Naive thymus-derived CD4-positive, alpha-beta T cell (primary cell): ENCODE results near the gene ITGA3. TPM values are rescaled to one million over a fixed set of nuclear protein-coding genes. Genes with fewer than 3 reads are reported as not detected.

Source experiments
- ATAC-seq: fragments of 150-1000 bp; cut with Tn5 transposase; 2 replicates; pipeline ENCODE4 v1.10.0; 2021; ENCODE audit warnings: mild to moderate bottlenecking, moderate library complexity
- CTCF ChIA-PET: fragments of 350-600 bp; sonication (Branson Sonifier 250); formaldehyde crosslinking; loops from one replicate; lab custom pipeline; 2021; ENCODE audit warnings: antibody characterized with exemption; lab: Charles Lee
- POLR2A ChIA-PET: fragments of 350-600 bp; sonication (Branson Sonifier 250); formaldehyde crosslinking; loops from one replicate; lab custom pipeline; 2021; ENCODE audit warnings: antibody characterized with exemption, inconsistent platforms; lab: Charles Lee
- DNase-seq, 9 donors: peaks; one replicate each; pipeline versions ENCODE4 v3.0.0 to v3.0.0-alpha.2; 2020 to 2022; ENCODE audit warnings: mixed read lengths in 1 of 9
- H3K27ac ChIP-seq: one replicate; pipeline ENCODE4 v1.7.0; 2013; ENCODE audit warnings: mild to moderate bottlenecking, low read depth, low read length, moderate library complexity
- H3K27me3 ChIP-seq, 2 donors: one replicate each; pipeline ENCODE4 v1.7.0; 2013; ENCODE audit warnings: low read length in 2 of 2, mild to moderate bottlenecking in 2 of 2, moderate library complexity in 2 of 2; ENCODE audit not compliant: control insufficient read depth in 2 of 2, insufficient read depth in 2 of 2
- H3K36me3 ChIP-seq, 3 experiments: 1 replicate in 2 of 3; 2 replicates in 1 of 3; pipeline ENCODE4 v1.7.0; 2013; ENCODE audit warnings: low read length in 3 of 3, mild to moderate bottlenecking in 3 of 3, moderate library complexity in 1 of 3; ENCODE audit not compliant: insufficient read depth in 3 of 3, control insufficient read depth in 2 of 3
- H3K4me1 ChIP-seq, 2 donors: one replicate each; pipeline ENCODE4 v1.7.0; 2013; ENCODE audit warnings: low read length in 2 of 2, mild to moderate bottlenecking in 2 of 2, moderate library complexity in 1 of 2; ENCODE audit not compliant: control insufficient read depth in 2 of 2, insufficient read depth in 2 of 2
- H3K4me3 ChIP-seq: 2 replicates; pipeline ENCODE4 v1.7.0; 2013; ENCODE audit warnings: mild to moderate bottlenecking, low read length
- H3K9me3 ChIP-seq, 3 experiments: 1 replicate in 2 of 3; 2 replicates in 1 of 3; pipeline ENCODE4 v1.7.0; 2013; ENCODE audit warnings: low read length in 3 of 3; ENCODE audit not compliant: control insufficient read depth in 2 of 3
- H3K27ac Mint-ChIP-seq, 9 donors: one replicate each; pipeline ENCODE4 v1.8.0; 2020 to 2022; ENCODE audit warnings: mixed read lengths in 9 of 9, mild to moderate bottlenecking in 8 of 9, moderate library complexity in 5 of 9, inconsistent platforms in 2 of 9
- H3K27me3 Mint-ChIP-seq, 5 donors: one replicate each; pipeline ENCODE4 v1.8.0; 2021 to 2022; ENCODE audit warnings: mixed read lengths in 5 of 5, mild to moderate bottlenecking in 1 of 5
- H3K36me3 Mint-ChIP-seq, 5 donors: one replicate each; pipeline ENCODE4 v1.8.0; 2020 to 2022; ENCODE audit warnings: mixed read lengths in 5 of 5, mild to moderate bottlenecking in 3 of 5, inconsistent platforms in 1 of 5
- H3K4me1 Mint-ChIP-seq, 7 donors: one replicate each; pipeline ENCODE4 v1.8.0; 2020 to 2022; ENCODE audit warnings: mixed read lengths in 7 of 7, mild to moderate bottlenecking in 3 of 7, inconsistent platforms in 1 of 7
- H3K4me3 Mint-ChIP-seq, 10 donors: one replicate each; pipeline ENCODE4 v1.8.0; 2020 to 2022; ENCODE audit warnings: mild to moderate bottlenecking in 10 of 10, mixed read lengths in 10 of 10, moderate library complexity in 6 of 10, inconsistent platforms in 2 of 10
- H3K9me3 Mint-ChIP-seq, 11 donors: one replicate each; pipeline ENCODE4 v1.8.0; 2020 to 2022; ENCODE audit warnings: mixed read lengths in 11 of 11, mild to moderate bottlenecking in 4 of 11, inconsistent platforms in 1 of 11, moderate library complexity in 1 of 11
- intact Hi-C, 2 donors: fragments of 100-400 bp; cut with micrococcal nuclease; formaldehyde crosslinking; loops; one replicate each; pipeline ENCODE4 v1.15.1; 2023
- polyA plus RNA-seq, 2 donors: library from polyadenylated mRNA; unstranded; fragments of 300-500 nt; fragmentation: Illumina TruSeq; gene quantifications; one replicate each; pipeline ENCODE4 v1.2.3, GENCODE V29; 2021
- total RNA-seq, 6 experiments: library from RNA in 5 of 6; stranded (reverse) in 5 of 6; gene quantifications; 1 replicate in 5 of 6; 2 replicates in 1 of 6; pipeline ENCODE4 v1.2.3 and lab custom pipeline; 2021 to 2026

The ITGA3 gene
- total and polyA plus RNA-seq, 7 experiments from 2014 or later = 1.4 to 14.6 (median 5.4) TPM

DNA sequence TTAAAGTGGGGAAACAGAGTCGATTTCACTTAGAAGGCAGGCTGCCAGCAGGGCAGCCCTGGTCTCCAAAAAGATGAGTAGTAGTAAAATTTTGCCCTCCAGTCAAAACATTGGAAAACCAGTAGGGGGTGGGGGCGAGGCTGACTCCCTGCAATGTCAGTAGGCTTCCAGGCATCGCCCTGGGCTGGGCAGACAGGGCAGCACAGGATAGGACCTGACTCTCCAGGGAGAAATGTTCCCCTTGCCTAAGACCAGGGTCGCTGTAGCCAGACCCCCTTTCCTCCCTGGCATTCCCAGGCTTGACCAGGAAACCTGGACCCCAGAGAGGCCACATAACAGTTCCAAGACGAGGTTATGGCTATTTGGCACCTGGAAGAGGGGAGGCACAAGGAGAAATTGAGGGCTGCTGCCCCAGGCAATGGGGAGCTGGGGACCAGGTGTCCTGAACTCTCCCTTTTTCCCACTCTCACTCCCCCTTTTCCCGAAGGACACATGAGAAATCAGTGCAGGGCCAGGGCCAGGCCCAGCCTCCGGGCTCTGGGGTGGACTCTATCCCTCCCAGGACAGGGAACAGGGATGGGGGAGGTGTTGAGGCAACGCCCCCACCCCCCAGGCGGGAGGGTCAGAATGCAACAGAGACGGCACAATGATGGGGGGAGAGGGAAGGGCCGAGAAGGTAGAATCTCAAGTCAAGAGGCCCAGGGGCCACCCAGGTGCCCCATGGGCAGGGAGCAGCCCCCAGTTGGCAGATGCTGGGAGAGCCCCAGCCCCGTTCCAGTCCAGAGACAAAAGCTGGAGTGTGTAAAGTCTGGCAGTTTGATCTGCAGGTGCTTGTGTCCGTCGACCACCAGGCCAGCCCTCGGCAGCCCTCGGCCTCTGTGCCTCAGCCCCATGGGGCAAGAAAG lies 78.5 kb downstream of the ITGA3 start:
- ChIA-PET POLR2A (no interaction called here), CTCF (no interaction called here)
- no peak overlapping the region for H3K27ac ChIP-seq
- no peak for ATAC-seq
- H3K27me3 ChIP-seq = no peaks in the 10 kb centered on the region
- Mint-ChIP-seq H3K4me3 (no peak overlapping the region), H3K27ac (no peak overlapping the region), H3K27me3 (peaks cover 0 to 12% (median 8%) of the 10 kb centered on the region in 5 donors), H3K4me1 (peaks cover 11 to 46% (median 24%) of the 10 kb centered on the region in 7 donors), H3K36me3 (peaks cover 0 to 36% (median 18%) of the 10 kb centered on the region in 5 donors), H3K9me3 (peaks cover 0 to 4% (median 0%) of the 10 kb centered on the region in 11 donors)
- peaks cover 19 to 54% (median 20%) of the 10 kb centered on the region in 3 experiments for H3K36me3 ChIP-seq
- no peak for DNase-seq
- intact Hi-C loops = no loop called here
- no peak overlapping the region for H3K4me3 ChIP-seq
- H3K9me3 ChIP-seq = no peaks in the 10 kb centered on the region
- peaks cover 4 to 16% of the 10 kb centered on the region in 2 donors for H3K4me1 ChIP-seq

DNA sequence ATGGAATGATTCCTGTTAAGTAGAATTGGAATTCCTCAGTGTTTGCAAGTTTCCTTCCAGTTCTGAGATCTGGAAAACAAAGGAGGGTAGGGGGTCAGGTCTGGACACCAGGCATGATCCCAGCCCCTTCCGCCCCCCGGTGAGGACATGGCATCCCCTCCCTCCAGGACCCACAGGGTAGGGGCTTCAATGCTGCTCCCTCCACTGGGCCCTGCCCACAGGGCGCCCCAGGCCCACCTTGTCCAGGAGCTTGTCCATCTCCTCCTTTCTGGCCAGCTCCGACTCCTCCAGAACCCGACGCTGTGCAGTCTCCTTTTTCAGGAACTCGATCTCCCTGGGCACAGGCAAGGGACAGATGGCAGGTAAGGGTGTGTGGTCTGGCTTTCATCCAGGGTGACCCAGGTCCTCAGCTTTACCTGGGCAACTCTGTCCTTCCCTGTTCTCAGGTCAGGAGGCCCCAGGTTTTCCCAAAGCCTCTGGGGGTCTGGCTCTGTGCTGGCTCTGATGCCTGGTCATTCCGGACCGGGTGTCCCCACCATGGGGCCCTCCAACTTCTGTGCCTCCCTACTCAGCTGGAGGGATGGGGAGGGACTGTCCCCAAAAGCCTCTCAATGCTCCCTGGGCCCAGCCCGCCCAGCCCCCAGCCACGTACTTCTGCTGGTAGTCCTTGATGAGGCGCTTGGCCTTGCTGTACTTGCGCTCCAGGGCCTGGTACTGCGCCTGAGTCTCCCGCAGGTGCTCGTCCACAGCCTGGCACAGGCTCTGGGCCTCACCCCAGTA lies 79.6 kb downstream of the ITGA3 start:
- ChIA-PET CTCF (interaction anchor here (1.9 kb wide), 1 partner anchor 42 kb away, joined by 5 read pairs; no protein-coding TSS in a partner anchor), POLR2A (no interaction called here)
- Mint-ChIP-seq H3K27ac (no peak overlapping the region), H3K36me3 (peaks cover 0 to 44% (median 26%) of the 10 kb centered on the region in 5 donors), H3K27me3 (peaks cover 0 to 12% (median 6%) of the 10 kb centered on the region in 5 donors), H3K9me3 (peaks cover 0 to 2% (median 0%) of the 10 kb centered on the region in 11 donors), H3K4me1 (peaks cover 20 to 55% (median 33%) of the 10 kb centered on the region in 7 donors), H3K4me3 (no peak overlapping the region)
- intact Hi-C loops = no loop called here
- Histone ChIP-seq H3K9me3 (no peaks in the 10 kb centered on the region), H3K36me3 (peaks cover 22 to 60% (median 25%) of the 10 kb centered on the region in 3 experiments), H3K27ac (no peak overlapping the region), H3K27me3 (no peaks in the 10 kb centered on the region), H3K4me3 (no peak overlapping the region), H3K4me1 (peaks cover 14 to 22% of the 10 kb centered on the region in 2 donors)
- no peak for DNase-seq
- ATAC-seq = no peak

DNA sequence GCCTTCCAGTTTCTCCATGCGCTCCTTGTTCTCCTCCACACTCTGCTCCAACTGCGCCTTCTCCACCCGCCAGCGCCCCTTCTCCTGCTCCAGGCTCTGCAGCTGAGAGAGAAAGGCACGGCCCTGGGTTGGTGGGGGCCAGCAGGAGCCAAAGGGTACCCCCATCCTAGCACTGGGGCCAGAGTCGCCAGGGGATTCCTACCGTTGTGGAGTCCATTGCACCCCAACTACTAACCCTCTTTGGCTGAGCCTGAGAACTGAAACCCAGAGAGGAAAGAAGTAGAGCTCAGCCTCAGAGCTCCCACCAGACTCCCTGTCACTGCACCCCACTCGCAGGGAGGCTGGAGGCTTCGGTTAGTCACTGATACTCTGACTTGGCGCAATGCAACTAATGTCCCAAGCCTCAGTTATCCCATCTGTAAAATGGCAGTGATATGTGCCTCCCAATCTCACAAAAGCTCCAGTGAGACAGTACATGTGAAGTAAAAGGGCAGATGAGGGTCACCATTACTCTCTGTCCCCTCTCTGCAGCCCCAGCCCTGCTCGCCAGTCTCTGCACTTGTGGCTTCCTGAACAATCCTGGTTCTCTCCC lies 80.3 kb downstream of the ITGA3 start:
- no peak overlapping the region for H3K4me3 Mint-ChIP-seq
- peak overlapping the region in 1 of 9 donors; percentile 34 for H3K27ac Mint-ChIP-seq
- H3K36me3 Mint-ChIP-seq = peaks cover 0 to 49% (median 29%) of the 10 kb centered on the region in 5 donors
- ATAC-seq = no peak
- H3K9me3 Mint-ChIP-seq = no peaks in the 10 kb centered on the region
- peaks cover 20 to 55% (median 33%) of the 10 kb centered on the region in 7 donors for H3K4me1 Mint-ChIP-seq
- Histone ChIP-seq H3K27me3 (no peaks in the 10 kb centered on the region), H3K36me3 (peaks cover 22 to 67% (median 25%) of the 10 kb centered on the region in 3 experiments), H3K9me3 (no peaks in the 10 kb centered on the region), H3K27ac (no peak overlapping the region), H3K4me1 (peaks cover 17 to 22% of the 10 kb centered on the region in 2 donors), H3K4me3 (no peak overlapping the region)
- intact Hi-C loops = no loop called here
- ChIA-PET POLR2A (no interaction called here), CTCF (interaction anchor here (1.0 to 1.9 kb wide), 3 partner anchors 21 to 41 kb away, joined by 3 to 5 read pairs (median 5); no protein-coding TSS in a partner anchor)
- no peak for DNase-seq
- H3K27me3 Mint-ChIP-seq = peaks cover 0 to 6% (median 5%) of the 10 kb centered on the region in 5 donors

DNA sequence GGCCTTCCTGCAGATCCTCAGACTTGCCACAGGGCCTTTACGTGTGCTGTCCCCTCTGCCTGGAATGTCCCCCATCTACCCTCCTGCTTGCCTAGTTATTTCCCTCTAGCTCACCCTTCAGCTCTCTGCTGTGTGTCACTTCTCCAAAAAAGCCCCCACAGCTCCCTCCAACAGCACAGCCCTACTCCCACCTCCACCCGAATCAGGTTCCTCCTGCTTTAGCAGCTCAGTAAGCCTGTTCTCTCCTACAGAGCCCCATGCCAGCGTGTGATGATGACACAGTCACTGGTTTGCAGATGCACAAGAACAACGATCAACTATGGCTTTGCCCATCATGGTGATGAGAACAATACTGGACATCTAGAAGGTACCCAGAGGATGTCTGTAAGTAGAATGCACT lies 81.1 kb downstream of the ITGA3 start:
- Histone ChIP-seq H3K9me3 (no peaks in the 10 kb centered on the region), H3K36me3 (peaks cover 22 to 71% (median 25%) of the 10 kb centered on the region in 3 experiments), H3K27ac (no peak overlapping the region), H3K27me3 (no peaks in the 10 kb centered on the region), H3K4me3 (no peak overlapping the region), H3K4me1 (peaks cover 25 to 29% of the 10 kb centered on the region in 2 donors)
- ChIA-PET POLR2A (interaction anchor here (0.8 to 1.1 kb wide), 2 partner anchors 17 to 25 kb away, joined by 3 read pairs; no protein-coding TSS in a partner anchor), CTCF (interaction anchor here (0.6 to 1.9 kb wide), 5 partner anchors 20 to 41 kb away, joined by 3 to 5 read pairs (median 4); no protein-coding TSS in a partner anchor)
- DNase-seq (no peak), ATAC-seq (no peak)
- H3K27ac Mint-ChIP-seq = peak overlapping the region in 2 of 9 donors; percentile 39 to 55
- H3K9me3 Mint-ChIP-seq = no peaks in the 10 kb centered on the region
- H3K4me3 Mint-ChIP-seq = no peak overlapping the region
- H3K4me1 Mint-ChIP-seq = peaks cover 25 to 55% (median 34%) of the 10 kb centered on the region in 7 donors
- H3K36me3 Mint-ChIP-seq = peaks cover 0 to 55% (median 33%) of the 10 kb centered on the region in 5 donors
- intact Hi-C loops = no loop called here
- no peaks in the 10 kb centered on the region for H3K27me3 Mint-ChIP-seq

DNA sequence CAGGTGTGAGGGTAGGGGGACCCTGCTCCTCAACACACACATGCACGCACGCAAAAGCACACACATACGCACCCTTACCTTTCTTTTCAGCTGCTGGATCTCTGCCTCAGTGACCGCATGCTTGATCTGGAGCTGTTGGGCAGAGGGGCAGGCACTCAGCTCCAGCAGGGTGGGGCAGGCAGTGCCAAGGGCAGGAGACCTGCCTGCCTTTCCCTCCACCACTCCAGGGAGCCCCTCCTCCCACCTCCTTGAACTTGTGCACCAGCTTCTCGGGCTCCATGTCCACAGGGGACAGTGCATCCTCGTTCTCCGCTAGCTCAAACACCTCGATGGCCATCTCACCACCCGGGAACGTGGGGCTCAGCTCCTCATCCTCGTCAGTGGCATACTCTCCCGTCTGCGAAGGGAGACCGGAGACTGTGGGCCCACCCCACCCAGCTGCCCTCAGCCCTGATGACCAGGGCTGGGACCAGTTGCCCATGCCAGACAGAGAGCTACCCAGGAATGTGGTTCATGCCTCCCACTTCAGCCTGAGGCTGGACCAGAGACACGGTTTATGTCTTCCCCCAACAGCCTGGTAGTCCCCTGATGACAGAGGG lies 83.4 kb downstream of the ITGA3 start:
- peak overlapping the region in 3 of 9 donors; percentile 25 to 83 (median 78) for H3K27ac Mint-ChIP-seq

More for the DNA sequence above, 83.4 kb downstream of the ITGA3 start:
- Histone ChIP-seq H3K9me3 (no peaks in the 10 kb centered on the region), H3K4me1 (peaks cover 36 to 37% of the 10 kb centered on the region in 2 donors), H3K27ac (no peak overlapping the region), H3K27me3 (no peaks in the 10 kb centered on the region), H3K4me3 (no peak overlapping the region), H3K36me3 (peaks cover 22 to 88% (median 25%) of the 10 kb centered on the region in 3 experiments)
- intact Hi-C loops = no loop called here
- peaks cover 42 to 72% (median 54%) of the 10 kb centered on the region in 7 donors for H3K4me1 Mint-ChIP-seq
- POLR2A ChIA-PET = interaction anchor here (0.9 to 4.0 kb wide), 6 partner anchors 9 to 24 kb away, joined by 3 to 42 read pairs (median 4); partner anchors contain the start of gene PPP1R9B
- H3K27me3 Mint-ChIP-seq = no peaks in the 10 kb centered on the region
- peak overlapping the region in 1 of 10 donors; percentile 65 for H3K4me3 Mint-ChIP-seq
- DNase-seq (no peak), ATAC-seq (no peak)
- H3K36me3 Mint-ChIP-seq = peaks cover 2 to 72% (median 42%) of the 10 kb centered on the region in 5 donors
- no peaks in the 10 kb centered on the region for H3K9me3 Mint-ChIP-seq
- CTCF ChIA-PET = interaction anchor here (0.7 to 3.9 kb wide), 16 partner anchors 9 to 157 kb away, joined by 3 to 59 read pairs (median 4); partner anchors contain the start of genes PPP1R9B, SAMD14 and SGCA
